ENCODE measurements around the gene PKN1.

The PKN1 gene

DNA sequence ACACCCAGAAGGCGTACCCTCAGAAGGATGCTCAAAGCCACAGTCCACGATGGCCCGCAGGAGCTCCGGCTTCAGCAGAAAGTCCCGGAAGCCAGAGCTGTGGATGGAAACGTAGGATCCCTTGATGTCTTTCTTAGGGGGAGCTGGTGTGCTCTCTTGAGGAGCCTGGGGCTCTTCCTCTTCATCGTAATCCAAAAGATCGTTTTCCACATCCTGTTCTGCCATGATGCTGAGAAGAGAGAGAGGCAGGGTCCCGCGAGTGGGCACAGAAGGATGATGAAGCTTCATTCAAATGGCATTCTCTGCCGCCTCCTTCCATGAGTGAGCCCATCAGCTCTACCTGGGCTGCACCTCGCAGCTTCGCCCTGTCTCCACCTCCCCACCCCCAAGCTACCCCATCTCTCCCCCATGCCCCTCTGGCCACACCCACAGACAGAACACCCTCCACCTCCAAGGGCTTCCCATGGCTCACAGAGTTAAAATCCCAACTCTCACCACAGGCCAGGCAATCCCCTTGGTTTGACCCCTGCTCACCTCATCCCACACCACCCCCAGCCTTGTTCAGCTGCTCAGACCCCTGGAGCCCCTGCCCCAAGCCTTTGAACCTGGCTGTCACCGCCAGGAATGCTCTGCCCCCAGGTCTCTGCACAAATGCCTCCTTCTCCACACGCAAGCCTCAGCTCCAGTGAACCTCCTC lies 20.0 kb upstream of the PKN1 start:
- Mint-ChIP-seq H3K4me1 (peaks cover 34% of the 10 kb centered on the region), H3K9me3 (no peaks in the 10 kb centered on the region), H3K4me3 (peak overlapping the region; percentile 47 to 74 (median 61)), H3K27ac (peak overlapping the region; percentile 89 to 98 (median 93)), H3K36me3 (ENCODE audit: low read depth) (peaks cover 57% of the 10 kb centered on the region), H3K27me3 (ENCODE audit: low read depth) (no peaks in the 10 kb centered on the region)
- TF ChIP-seq, protein P1, sequence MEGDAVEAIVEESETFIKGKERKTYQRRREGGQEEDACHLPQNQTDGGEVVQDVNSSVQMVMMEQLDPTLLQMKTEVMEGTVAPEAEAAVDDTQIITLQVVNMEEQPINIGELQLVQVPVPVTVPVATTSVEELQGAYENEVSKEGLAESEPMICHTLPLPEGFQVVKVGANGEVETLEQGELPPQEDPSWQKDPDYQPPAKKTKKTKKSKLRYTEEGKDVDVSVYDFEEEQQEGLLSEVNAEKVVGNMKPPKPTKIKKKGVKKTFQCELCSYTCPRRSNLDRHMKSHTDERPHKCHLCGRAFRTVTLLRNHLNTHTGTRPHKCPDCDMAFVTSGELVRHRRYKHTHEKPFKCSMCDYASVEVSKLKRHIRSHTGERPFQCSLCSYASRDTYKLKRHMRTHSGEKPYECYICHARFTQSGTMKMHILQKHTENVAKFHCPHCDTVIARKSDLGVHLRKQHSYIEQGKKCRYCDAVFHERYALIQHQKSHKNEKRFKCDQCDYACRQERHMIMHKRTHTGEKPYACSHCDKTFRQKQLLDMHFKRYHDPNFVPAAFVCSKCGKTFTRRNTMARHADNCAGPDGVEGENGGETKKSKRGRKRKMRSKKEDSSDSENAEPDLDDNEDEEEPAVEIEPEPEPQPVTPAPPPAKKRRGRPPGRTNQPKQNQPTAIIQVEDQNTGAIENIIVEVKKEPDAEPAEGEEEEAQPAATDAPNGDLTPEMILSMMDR (IDR thresholded peaks at IDR 0.05; ENCODE audit: unreplicated experiment in 3 of 3) = no peak

DNA sequence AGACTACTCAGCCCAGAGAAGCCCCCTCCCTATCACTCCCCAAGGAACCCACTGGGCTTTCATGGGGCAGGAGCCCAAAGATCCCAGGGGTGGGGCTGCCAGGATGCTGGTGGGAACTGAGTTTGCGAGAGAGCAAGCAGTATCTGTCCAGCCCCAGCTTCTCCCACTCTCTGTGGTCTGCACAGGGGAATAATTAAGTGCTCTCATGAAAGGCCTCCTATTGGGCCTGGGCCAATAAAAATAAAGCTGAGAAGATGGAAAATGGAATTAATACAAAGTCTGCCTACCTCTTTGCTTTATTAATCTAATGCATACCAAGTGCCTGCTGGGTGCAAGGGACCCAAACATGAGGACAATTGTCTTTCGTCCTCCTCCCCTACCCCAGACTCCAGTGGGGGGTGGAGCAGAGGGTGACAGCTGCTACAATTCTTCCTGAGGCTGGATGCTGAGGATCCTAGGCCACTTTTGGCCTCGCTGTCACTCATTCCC lies 19.4 kb upstream of the PKN1 start:
- Mint-ChIP-seq H3K36me3 (ENCODE audit: low read depth) (peaks cover 52% of the 10 kb centered on the region), H3K27me3 (ENCODE audit: low read depth) (no peaks in the 10 kb centered on the region), H3K9me3 (no peaks in the 10 kb centered on the region), H3K4me1 (peaks cover 34% of the 10 kb centered on the region), H3K27ac (peak overlapping the region; percentile 89 to 98 (median 93)), H3K4me3 (peak overlapping the region; percentile 47 to 74 (median 61))
- TF ChIP-seq, protein P1 (IDR thresholded peaks at IDR 0.05; ENCODE audit: unreplicated experiment in 3 of 3) = no peak

DNA sequence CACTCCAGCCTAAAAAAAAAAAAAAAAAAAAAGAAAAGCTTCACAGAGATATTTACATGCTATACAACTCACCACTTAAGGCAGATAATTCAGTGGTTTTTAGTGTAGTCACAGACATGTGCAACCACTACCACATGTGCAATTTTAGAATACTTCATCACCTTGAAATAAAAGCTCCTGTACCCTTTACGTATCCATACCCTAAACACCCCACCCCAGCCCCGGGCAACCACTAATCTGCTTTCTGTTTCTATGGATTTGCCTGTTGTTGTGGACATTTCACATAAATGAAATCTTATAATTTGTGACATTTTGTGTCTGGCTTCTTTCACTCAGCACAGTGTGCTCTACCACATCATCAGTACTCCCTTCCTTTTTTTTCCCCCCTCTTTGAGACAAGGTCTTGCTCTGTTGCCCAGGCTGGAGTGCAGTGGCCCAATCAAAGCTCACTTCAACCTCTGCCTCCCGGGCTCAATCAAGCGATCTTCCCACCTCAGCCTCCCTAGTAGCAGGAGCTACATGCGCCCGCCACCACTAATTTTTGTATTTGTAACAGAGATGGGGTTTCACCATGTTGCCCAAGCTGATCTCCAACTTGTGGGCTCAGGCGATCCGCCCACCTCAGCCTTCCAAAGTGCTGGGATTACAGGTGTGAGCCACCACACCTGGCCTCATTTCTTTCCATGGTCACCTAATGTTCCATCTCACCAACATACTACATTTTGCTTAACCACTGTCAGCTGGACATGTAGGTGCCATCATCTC lies 18.0 kb upstream of the PKN1 start:
- Mint-ChIP-seq H3K27me3 (ENCODE audit: low read depth) (no peaks in the 10 kb centered on the region), H3K27ac (peak overlapping the region; percentile 58 to 82 (median 75)), H3K4me3 (peak overlapping the region in 2 of 3 experiments; percentile 56 to 63), H3K9me3 (no peaks in the 10 kb centered on the region), H3K4me1 (peaks cover 40% of the 10 kb centered on the region), H3K36me3 (ENCODE audit: low read depth) (peaks cover 41% of the 10 kb centered on the region)
- TF ChIP-seq, protein P1 (IDR thresholded peaks at IDR 0.05; ENCODE audit: unreplicated experiment in 3 of 3) = no peak

DNA sequence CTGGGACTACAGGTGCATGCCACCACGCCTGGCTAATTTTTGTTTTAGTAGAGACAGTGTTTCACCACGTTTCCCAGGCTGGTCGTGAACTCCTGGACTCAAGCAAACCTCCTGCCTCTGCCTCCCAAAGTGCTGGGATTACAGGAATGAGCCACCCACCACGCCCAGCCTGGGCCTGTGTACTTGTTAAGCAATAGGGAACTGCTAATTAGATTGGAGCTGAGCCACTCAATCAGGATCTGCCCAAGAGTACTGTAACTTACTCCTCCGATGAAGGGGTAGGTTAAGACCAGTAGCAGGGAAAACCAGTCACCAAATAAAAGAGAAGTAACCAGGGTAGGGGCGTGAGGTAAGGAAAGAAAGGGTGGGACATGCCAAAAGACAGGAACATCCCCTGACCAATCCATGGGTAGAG lies 16.3 kb upstream of the PKN1 start:
- peak overlapping the region; percentile 83 to 92 (median 83) for H3K4me3 Mint-ChIP-seq
- peak overlapping the region; percentile 66 to 78 (median 70) for H3K27ac Mint-ChIP-seq
- no peaks in the 10 kb centered on the region for H3K27me3 Mint-ChIP-seq (ENCODE audit: low read depth)
- H3K4me1 Mint-ChIP-seq = peaks cover 40% of the 10 kb centered on the region
- TF ChIP-seq, protein P1 (IDR thresholded peaks at IDR 0.05; ENCODE audit: unreplicated experiment in 3 of 3) = no peak
- no peaks in the 10 kb centered on the region for H3K9me3 Mint-ChIP-seq
- H3K36me3 Mint-ChIP-seq (ENCODE audit: low read depth) = peaks cover 30% of the 10 kb centered on the region

DNA sequence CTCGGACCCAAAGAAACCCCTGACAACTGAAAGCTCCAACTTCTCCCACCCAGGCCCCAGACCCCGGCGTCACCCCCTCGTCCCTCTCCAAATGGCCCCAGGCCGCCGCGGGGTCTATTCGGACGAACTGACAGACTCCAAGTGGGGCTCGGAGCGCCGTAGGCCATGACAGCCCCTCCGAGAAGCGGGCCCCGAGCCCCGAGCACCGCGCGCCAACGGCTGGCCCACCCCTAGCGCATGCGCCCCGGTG lies 14.3 kb upstream of the PKN1 start:
- Mint-ChIP-seq H3K27me3 (ENCODE audit: low read depth) (no peaks in the 10 kb centered on the region), H3K27ac (peak overlapping the region; percentile 81 to 97 (median 94)), H3K36me3 (ENCODE audit: low read depth) (peaks cover 17% of the 10 kb centered on the region), H3K4me3 (peak overlapping the region; percentile 91 to 93 (median 92)), H3K9me3 (no peaks in the 10 kb centered on the region), H3K4me1 (peaks cover 32% of the 10 kb centered on the region)
- TF ChIP-seq, protein P1 (IDR thresholded peaks at IDR 0.05; ENCODE audit: unreplicated experiment in 3 of 3) = no peak

Data from nephron (organoid).